Stimulated activated CD8-positive, alpha-beta memory T cell treated with anti-CD3 and anti-CD28 coated beads, Interleukin-12 subunit alpha, Interleukin-12 subunit beta, amount 100 ng/mL, for 4 hours (primary cell): ENCODE results near the gene SLITRK2.

Experiments
- DNase-seq: peaks from one replicate; pipeline ENCODE4 v3.0.0-alpha.2; 2020; ENCODE audit warnings: low read depth

SLITRK2 gene

GRCh38 chrX:145856181-145856580, 38.6 kb downstream of the SLITRK2 start:
- DNase-seq: no peak

GRCh38 chrX:145861818-145862217, 44.2 kb downstream of the SLITRK2 start:
- DNase-seq: no peak

DNA sequence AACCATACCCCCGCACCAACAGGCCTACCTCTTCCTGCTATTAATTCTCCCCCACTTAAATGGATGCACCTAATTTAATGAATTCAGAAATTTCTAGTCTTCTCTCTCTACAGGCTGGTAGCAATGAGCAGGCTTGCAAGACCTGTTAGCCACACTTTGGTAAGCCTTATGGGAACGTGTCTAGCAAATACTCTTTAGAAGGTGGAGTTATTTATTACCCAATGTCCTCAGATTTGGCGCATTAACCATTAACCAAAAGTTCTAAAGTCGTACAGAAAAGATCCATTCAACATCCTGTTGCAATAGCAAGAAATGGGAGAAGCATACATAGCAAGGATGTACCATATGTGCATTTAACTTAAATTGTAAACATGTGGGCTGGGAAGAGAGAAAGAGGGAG, 47.5 kb downstream of the SLITRK2 start:
- DNase-seq: no peak
